ENCODE measurements around the gene MORF4L1. TPM values are rescaled to one million over a fixed set of nuclear protein-coding genes. Genes with fewer than 3 reads are reported as not detected.
A peak's percentile ranks its signal among the peaks of the same experiment; 100 is the strongest.
"Not testable (repeated sequence)": the region's sequence is repeated elsewhere in the genome, so short reads cannot be mapped to it uniquely, and the experiment has no call there.

The MORF4L1 gene
- total RNA-seq, 1 donor from 2014 or later, result 930 TPM

GRCh38 chr15:78893538-78893937 lies 20.8 kb downstream of the MORF4L1 start:
- Histone ChIP-seq H3F3A (ENCODE audit: low read depth) (peaks cover 55% of the 10 kb centered on the region), H3K9ac (no peak overlapping the region), H3K36me3 (peaks cover 72% of the 10 kb centered on the region), H3K4me2 (no peak overlapping the region), H4K20me1 (ENCODE audit: low read depth) (peaks cover 89% of the 10 kb centered on the region), H2AFZ (replicated peaks) (no peak overlapping the region), H3K4me3 (no peak overlapping the region), H3K27me3 (no peaks in the 10 kb centered on the region), H3K4me1 (no peaks in the 10 kb centered on the region), H3K9me3 (ENCODE audit: low read depth) (no peaks in the 10 kb centered on the region), H3K27ac (no peak overlapping the region), H3K79me2 (ENCODE audit: low read depth) (peaks cover 100% of the 10 kb centered on the region)
- no peaks in the 10 kb centered on the region for H3K4me1 Mint-ChIP-seq
- no peak overlapping the region for H3K4me3 Mint-ChIP-seq
- TF ChIP-seq EZH2 (IDR thresholded peaks at IDR 0.05) (no peak), EZH2phosphoT487 (IDR thresholded peaks at IDR 0.05) (no peak), CTCF (IDR thresholded peaks at IDR 0.05) (no peak)
- H3K9me3 Mint-ChIP-seq, result no peaks in the 10 kb centered on the region
- DNase-seq (ENCODE audit: low spot score), result no peak
- H3K36me3 Mint-ChIP-seq, result peaks cover 51% of the 10 kb centered on the region
- no peak overlapping the region for H3K27ac Mint-ChIP-seq
- no peaks in the 10 kb centered on the region for H3K27me3 Mint-ChIP-seq (ENCODE audit: insufficient read depth, low read depth)

- peaks cover 56% of the 10 kb centered on the region for H3K36me3 Mint-ChIP-seq
- H3K27me3 Mint-ChIP-seq (ENCODE audit: insufficient read depth, low read depth), result no peaks in the 10 kb centered on the region
Observed at GRCh38 chr15:78895471-78895870, 22.8 kb downstream of the MORF4L1 start.

GRCh38 chr15:78898540-78898939 lies 25.9 kb downstream of the MORF4L1 start:
- Histone ChIP-seq H3K4me2 (no peak overlapping the region), H4K20me1 (ENCODE audit: low read depth) (peaks cover 79% of the 10 kb centered on the region), H2AFZ (replicated peaks) (no peak overlapping the region), H3K4me3 (no peak overlapping the region), H3K27ac (no peak overlapping the region), H3K9me3 (ENCODE audit: low read depth) (no peaks in the 10 kb centered on the region), H3K9ac (no peak overlapping the region), H3K27me3 (no peaks in the 10 kb centered on the region), H3K79me2 (ENCODE audit: low read depth) (peaks cover 75% of the 10 kb centered on the region), H3K4me1 (no peaks in the 10 kb centered on the region), H3K36me3 (peaks cover 59% of the 10 kb centered on the region), H3F3A (ENCODE audit: low read depth) (peaks cover 69% of the 10 kb centered on the region)
- H3K27me3 Mint-ChIP-seq (ENCODE audit: insufficient read depth, low read depth), result no peaks in the 10 kb centered on the region
- peaks cover 38% of the 10 kb centered on the region for H3K36me3 Mint-ChIP-seq
- no peak overlapping the region for H3K4me3 Mint-ChIP-seq
- no peak for DNase-seq (ENCODE audit: low spot score)
- no peaks in the 10 kb centered on the region for H3K4me1 Mint-ChIP-seq
- H3K27ac Mint-ChIP-seq, result no peak overlapping the region
- TF ChIP-seq EZH2phosphoT487 (IDR thresholded peaks at IDR 0.05) (no peak), CTCF (IDR thresholded peaks at IDR 0.05) (no peak), EZH2 (IDR thresholded peaks at IDR 0.05) (no peak)
- H3K9me3 Mint-ChIP-seq, result no peaks in the 10 kb centered on the region

More at GRCh38 chr15:78895471-78895870, 22.8 kb downstream of the MORF4L1 start:
- peaks cover 64% of the 10 kb centered on the region for H3F3A ChIP-seq (ENCODE audit: low read depth)
- no peak overlapping the region for H3K4me2 ChIP-seq
- peaks cover 75% of the 10 kb centered on the region for H3K36me3 ChIP-seq
- no peak overlapping the region for H3K27ac Mint-ChIP-seq
- no peaks in the 10 kb centered on the region for H3K4me1 Mint-ChIP-seq
- TF ChIP-seq EZH2phosphoT487 (IDR thresholded peaks at IDR 0.05), result no peak
- no peak for TF ChIP-seq CTCF (IDR thresholded peaks at IDR 0.05)
- no peak for TF ChIP-seq EZH2 (IDR thresholded peaks at IDR 0.05)
- H3K79me2 ChIP-seq (ENCODE audit: low read depth), result peaks cover 99% of the 10 kb centered on the region
- no peak overlapping the region for H3K27ac ChIP-seq
- DNase-seq (ENCODE audit: low spot score), result no peak
- H3K4me3 ChIP-seq, result no peak overlapping the region
- no peak overlapping the region for H3K4me3 Mint-ChIP-seq
- no peaks in the 10 kb centered on the region for H3K9me3 ChIP-seq (ENCODE audit: low read depth)
- no peak overlapping the region for H3K9ac ChIP-seq
- H2AFZ ChIP-seq (replicated peaks), result no peak overlapping the region
- no peaks in the 10 kb centered on the region for H3K9me3 Mint-ChIP-seq
- H4K20me1 ChIP-seq (ENCODE audit: low read depth), result peaks cover 88% of the 10 kb centered on the region
- H3K4me1 ChIP-seq, result no peaks in the 10 kb centered on the region
- no peaks in the 10 kb centered on the region for H3K27me3 ChIP-seq

- H3K36me3 ChIP-seq, result peaks cover 39% of the 10 kb centered on the region
- not testable (repeated sequence) for H3K27ac Mint-ChIP-seq; H3K4me2 ChIP-seq; H3K4me1 ChIP-seq; H2AFZ ChIP-seq (replicated peaks); H3K9me3 ChIP-seq (ENCODE audit: low read depth); H3K9me3 Mint-ChIP-seq; H3K9ac ChIP-seq; H3K4me3 Mint-ChIP-seq; H3K27me3 Mint-ChIP-seq (ENCODE audit: insufficient read depth, low read depth); H3K4me1 Mint-ChIP-seq; H3K27me3 ChIP-seq; H3K4me3 ChIP-seq; DNase-seq (ENCODE audit: low spot score)
- peaks cover 50% of the 10 kb centered on the region for H3K79me2 ChIP-seq (ENCODE audit: low read depth)
- peak overlapping the region; percentile 4 for H3K27ac ChIP-seq
- H3K36me3 Mint-ChIP-seq, result peaks cover 33% of the 10 kb centered on the region
- H3F3A ChIP-seq (ENCODE audit: low read depth), result peaks cover 71% of the 10 kb centered on the region
- peaks cover 73% of the 10 kb centered on the region for H4K20me1 ChIP-seq (ENCODE audit: low read depth)
Observed at GRCh38 chr15:78900819-78901533, 28.3 kb downstream of the MORF4L1 start.

GRCh38 chr15:78902281-78903032 lies 29.8 kb downstream of the MORF4L1 start:
- H3K4me3 Mint-ChIP-seq; H3K4me3 ChIP-seq; H3K4me1 Mint-ChIP-seq; H3K27me3 ChIP-seq; H3K27ac ChIP-seq; H3K9me3 Mint-ChIP-seq; H3K9me3 ChIP-seq (ENCODE audit: low read depth); H3K9ac ChIP-seq; DNase-seq (ENCODE audit: low spot score); H3K27ac Mint-ChIP-seq; H2AFZ ChIP-seq (replicated peaks); H3K27me3 Mint-ChIP-seq (ENCODE audit: insufficient read depth, low read depth); H3K4me2 ChIP-seq; H3K4me1 ChIP-seq: not testable (repeated sequence)
- peaks cover 35% of the 10 kb centered on the region for H3K79me2 ChIP-seq (ENCODE audit: low read depth)
- peaks cover 75% of the 10 kb centered on the region for H4K20me1 ChIP-seq (ENCODE audit: low read depth)
- peaks cover 85% of the 10 kb centered on the region for H3F3A ChIP-seq (ENCODE audit: low read depth)
- H3K36me3 Mint-ChIP-seq, result peaks cover 34% of the 10 kb centered on the region
- H3K36me3 ChIP-seq, result peaks cover 29% of the 10 kb centered on the region
